ENCODE measurements around the gene FHOD3. TPM values are rescaled to one million over a fixed set of nuclear protein-coding genes. Genes with fewer than 3 reads are reported as not detected.

FHOD3 gene
- total RNA-seq, 1 experiment from 2014 or later: 0.34 TPM

- Histone ChIP-seq H3K9me3 (ENCODE audit: low read depth, low read length, poor library complexity, severe bottlenecking) (no peaks in the 10 kb centered on the region), H3K27ac (ENCODE audit: low read depth, low read length, poor library complexity, severe bottlenecking) (no peak overlapping the region), H3K4me3 (ENCODE audit: low read depth, low read length, poor library complexity, severe bottlenecking) (no peak overlapping the region), H3K36me3 (ENCODE audit: insufficient read depth, low read length, poor library complexity, severe bottlenecking) (no peaks in the 10 kb centered on the region), H3K27me3 (replicated peaks; ENCODE audit: insufficient read depth, low read depth, low read length, poor library complexity) (peaks cover 47% of the 10 kb centered on the region), H3K4me1 (ENCODE audit: insufficient read depth, low read length, poor library complexity, severe bottlenecking) (no peaks in the 10 kb centered on the region)
- ChIA-PET CTCF (no interaction called here), POLR2A (ENCODE audit: low non-redundant PET) (interaction anchor here (0.6 kb wide), 1 partner anchor 15 kb away, joined by 4 read pairs; no protein-coding TSS in a partner anchor)
- no peak for TF ChIP-seq CTCF (conservative IDR thresholded peaks at IDR 0.05; ENCODE audit: low read depth, low read length)
- TF ChIP-seq EZH2 (IDR thresholded peaks at IDR 0.05; ENCODE audit: borderline replicate concordance, low read depth, low read length, poor library complexity, severe bottlenecking): no peak
- DNase-seq (ENCODE audit: low spot score): no peak
- intact Hi-C loops (cut with micrococcal nuclease; ENCODE audit: unreplicated experiment): no loop called here
- no TSS peak for BruUV-seq (replicated peaks)
Measured at GRCh38 chr18:36420826-36421225, 123.3 kb downstream of the FHOD3 start.

GRCh38 chr18:36424741-36425142, 127.2 kb downstream of the FHOD3 start:
- ChIA-PET CTCF (no interaction called here), POLR2A (ENCODE audit: low non-redundant PET) (no interaction called here)
- no peaks in the 10 kb centered on the region for H3K36me3 ChIP-seq (ENCODE audit: insufficient read depth, low read length, poor library complexity, severe bottlenecking)
- BruUV-seq (replicated peaks): no TSS peak
- intact Hi-C loops (cut with micrococcal nuclease; ENCODE audit: unreplicated experiment): no loop called here
- DNase-seq (ENCODE audit: low spot score): no peak
- H3K27ac ChIP-seq (ENCODE audit: low read depth, low read length, poor library complexity, severe bottlenecking): no peak overlapping the region
- TF ChIP-seq CTCF (conservative IDR thresholded peaks at IDR 0.05; ENCODE audit: low read depth, low read length) (no peak), EZH2 (IDR thresholded peaks at IDR 0.05; ENCODE audit: borderline replicate concordance, low read depth, low read length, poor library complexity, severe bottlenecking) (no peak)
- peaks cover 47% of the 10 kb centered on the region for H3K27me3 ChIP-seq (replicated peaks; ENCODE audit: insufficient read depth, low read depth, low read length, poor library complexity)
- no peak overlapping the region for H3K4me3 ChIP-seq (ENCODE audit: low read depth, low read length, poor library complexity, severe bottlenecking)
- H3K4me1 ChIP-seq (ENCODE audit: insufficient read depth, low read length, poor library complexity, severe bottlenecking): no peaks in the 10 kb centered on the region
- no peaks in the 10 kb centered on the region for H3K9me3 ChIP-seq (ENCODE audit: low read depth, low read length, poor library complexity, severe bottlenecking)

GRCh38 chr18:36427369-36427768, 129.9 kb downstream of the FHOD3 start:
- DNase-seq (ENCODE audit: low spot score): no peak
- POLR2A ChIA-PET (ENCODE audit: low non-redundant PET): no interaction called here
- intact Hi-C loops (cut with micrococcal nuclease; ENCODE audit: unreplicated experiment): no loop called here
- Histone ChIP-seq H3K9me3 (ENCODE audit: low read depth, low read length, poor library complexity, severe bottlenecking) (no peaks in the 10 kb centered on the region), H3K4me3 (ENCODE audit: low read depth, low read length, poor library complexity, severe bottlenecking) (no peak overlapping the region), H3K27ac (ENCODE audit: low read depth, low read length, poor library complexity, severe bottlenecking) (no peak overlapping the region), H3K27me3 (replicated peaks; ENCODE audit: insufficient read depth, low read depth, low read length, poor library complexity) (peaks cover 31% of the 10 kb centered on the region), H3K4me1 (ENCODE audit: insufficient read depth, low read length, poor library complexity, severe bottlenecking) (no peaks in the 10 kb centered on the region), H3K36me3 (ENCODE audit: insufficient read depth, low read length, poor library complexity, severe bottlenecking) (no peaks in the 10 kb centered on the region)
- CTCF ChIA-PET: no interaction called here
- TF ChIP-seq CTCF (conservative IDR thresholded peaks at IDR 0.05; ENCODE audit: low read depth, low read length) (no peak), EZH2 (IDR thresholded peaks at IDR 0.05; ENCODE audit: borderline replicate concordance, low read depth, low read length, poor library complexity, severe bottlenecking) (no peak)
- no TSS peak for BruUV-seq (replicated peaks)

Data from A673 (cell line).